Spleen (tissue), 11 donors: ENCODE data around the gene CHRNA4. TPM values are rescaled to one million over a fixed set of nuclear protein-coding genes. Genes with fewer than 3 reads are reported as not detected.

Experiments used
- DNase-seq: peaks from one replicate; pipeline ENCODE4 v3.0.0-alpha.2; 2020
- H3K27ac ChIP-seq, 8 donors: fragments of 200-600 bp; sonication (generic) in 7 of 8; 1 replicate in 4 of 8; 2 replicates in 4 of 8; pipeline versions ENCODE4 v1.5.0 to v1.8.0; 2016 to 2021; ENCODE audit warnings: inconsistent platforms in 4 of 8, mild to moderate bottlenecking in 4 of 8, moderate library complexity in 1 of 8
- H3K27me3 ChIP-seq, 7 donors: fragments of 200-600 bp; sonication (generic) in 6 of 7; replicated peaks in 1 of 7; 1 replicate in 4 of 7; 2 replicates in 3 of 7; pipeline versions ENCODE4 v1.5.0 to v1.8.0; 2016 to 2021; ENCODE audit warnings: inconsistent platforms in 3 of 7, mild to moderate bottlenecking in 1 of 7
- H3K36me3 ChIP-seq, 6 donors: fragments of 200-600 bp; sonication (generic) in 5 of 6; 1 replicate in 4 of 6; 2 replicates in 2 of 6; pipeline versions ENCODE4 v1.5.0 to v1.8.0; 2016 to 2021; ENCODE audit warnings: inconsistent platforms in 2 of 6
- H3K4me1 ChIP-seq, 6 donors: fragments of 200-600 bp; sonication (generic) in 5 of 6; 1 replicate in 3 of 6; 2 replicates in 3 of 6; pipeline versions ENCODE4 v1.5.0 to v1.8.0; 2016 to 2021; ENCODE audit warnings: inconsistent platforms in 3 of 6
- H3K4me3 ChIP-seq, 8 donors: fragments of 200-600 bp; sonication (generic) in 7 of 8; 1 replicate in 4 of 8; 2 replicates in 4 of 8; pipeline versions ENCODE4 v1.5.0 to v1.8.0; 2016 to 2021; ENCODE audit warnings: inconsistent platforms in 4 of 8, mild to moderate bottlenecking in 4 of 8, moderate library complexity in 2 of 8
- H3K9me3 ChIP-seq, 8 donors: fragments of 200-600 bp; sonication (generic) in 7 of 8; 1 replicate in 4 of 8; 2 replicates in 4 of 8; pipeline versions ENCODE4 v1.5.0 to v1.8.0; 2016 to 2021; ENCODE audit warnings: inconsistent platforms in 4 of 8
- POLR2A ChIP-seq, 3 donors: fragments of 450-650 bp; IDR thresholded peaks; one replicate each; pipeline ENCODE4 v1.5.1; 2017; ENCODE audit warnings: antibody characterized with exemption in 3 of 3, mild to moderate bottlenecking in 1 of 3
- POLR2AphosphoS5 ChIP-seq, 3 donors: sonication (generic); formaldehyde crosslinking; IDR thresholded peaks; one replicate each; pipeline ENCODE4 v1.5.1; 2017; ENCODE audit warnings: antibody characterized with exemption in 3 of 3
- WGBS, 5 donors: extraction: QIAGEN DNeasy Blood & Tissue Kit in 3 of 5; methylation state at CpG; one replicate each; pipeline versions ENCODE4 v1.1.5 to v1.1.7; 2013 to 2018; 5-methylcytosine and 5-hydroxymethylcytosine counted together
- intact Hi-C: fragments of 100-400 bp; cut with DNase I; formaldehyde crosslinking; loops from one replicate; pipeline ENCODE4 v1.15.0; 2023; ENCODE audit warnings: low total_unique reads
- polyA plus RNA-seq, 3 donors: library from polyadenylated mRNA; stranded (reverse); fragments of 200-250 nt; gene quantifications; one replicate each; pipeline ENCODE4 v1.2.1, GENCODE V29; 2013
- total RNA-seq, 7 donors: library from RNA; depleted of rRNA in 3 of 7; stranded (reverse); fragments of >200 nt in 3 of 7; fragmentation: NEBNext Ultra II Directional in 4 of 7; extraction: Animal tissue kit (Norgen Biotek cat#: 25700) in 4 of 7; gene quantifications; one replicate each; pipeline versions ENCODE4 v1.1.0 to v1.2.1, GENCODE V29; 2016 to 2021
- TF ChIP-seq, protein P1 (sequence below), 11 experiments: fragments of 200-600 bp in 7 of 11; fragments of 450-650 bp in 4 of 11; sonication (generic) in 4 of 11; IDR thresholded peaks in 8 of 11; conservative IDR thresholded peaks in 3 of 11; 1 replicate in 7 of 11; 2 replicates in 4 of 11; pipeline versions ENCODE4 v1.4.0 to v1.8.0; 2016 to 2021; ENCODE audit warnings: antibody characterized with exemption in 11 of 11, inconsistent platforms in 4 of 11, mild to moderate bottlenecking in 1 of 11
- donor health status: healthy with polysubstance abuse.
- donor health status: DM: no; HTN: no; CAD: no; lungs with moderate emphysema.
- donor health status: DM: no; HTN: no; CAD: no.
- donor health status: Bipolar disorder and iron deficiency.
- donor health status: healthy.
- donor health status: DM: no; HTN: no; CAD: no.
- donor health status: DM: yes; HTN: yes; CAD: no.

CHRNA4 gene
- total and polyA plus RNA-seq, 10 donors: 0.15 to 13.8 (median 1.3) TPM; not detected in 1

DNA sequence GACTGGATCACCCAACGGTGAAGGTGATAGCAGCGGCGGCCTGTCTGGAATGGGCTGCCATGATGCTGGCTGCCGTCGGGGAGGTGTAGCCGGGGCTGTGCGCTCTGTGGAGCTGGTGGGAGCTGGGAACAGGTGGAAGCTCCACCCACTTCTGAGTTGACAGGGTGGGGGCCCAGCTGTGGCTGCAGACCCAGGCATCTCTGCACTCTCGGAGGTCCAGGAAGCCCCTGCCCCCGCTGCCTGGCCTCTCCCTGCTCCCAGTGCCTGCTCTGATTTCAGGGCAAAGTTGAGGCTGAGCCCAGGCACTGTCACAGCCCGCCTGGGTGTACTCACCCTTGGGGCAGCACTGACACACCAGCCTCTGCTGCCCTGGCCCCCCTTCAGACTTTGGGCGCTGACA lies 18.1 kb upstream of the CHRNA4 start:
- Histone ChIP-seq H3K4me1 (peaks cover 0 to 13% (median 0%) of the 10 kb centered on the region in 6 donors), H3K9me3 (peaks cover 0 to 1% (median 0%) of the 10 kb centered on the region in 8 donors), H3K36me3 (no peaks in the 10 kb centered on the region), H3K4me3 (no peak overlapping the region), H3K27me3 (peaks cover 0 to 98% (median 26%) of the 10 kb centered on the region in 7 donors), H3K27ac (no peak overlapping the region)
- intact Hi-C loops: no loop called here
- DNase-seq: no peak
- 77 to 88% (median 84%) methylated on average over 8 to 11 of the region's 11 CpGs for WGBS, 5 donors
- TF ChIP-seq, protein P1, sequence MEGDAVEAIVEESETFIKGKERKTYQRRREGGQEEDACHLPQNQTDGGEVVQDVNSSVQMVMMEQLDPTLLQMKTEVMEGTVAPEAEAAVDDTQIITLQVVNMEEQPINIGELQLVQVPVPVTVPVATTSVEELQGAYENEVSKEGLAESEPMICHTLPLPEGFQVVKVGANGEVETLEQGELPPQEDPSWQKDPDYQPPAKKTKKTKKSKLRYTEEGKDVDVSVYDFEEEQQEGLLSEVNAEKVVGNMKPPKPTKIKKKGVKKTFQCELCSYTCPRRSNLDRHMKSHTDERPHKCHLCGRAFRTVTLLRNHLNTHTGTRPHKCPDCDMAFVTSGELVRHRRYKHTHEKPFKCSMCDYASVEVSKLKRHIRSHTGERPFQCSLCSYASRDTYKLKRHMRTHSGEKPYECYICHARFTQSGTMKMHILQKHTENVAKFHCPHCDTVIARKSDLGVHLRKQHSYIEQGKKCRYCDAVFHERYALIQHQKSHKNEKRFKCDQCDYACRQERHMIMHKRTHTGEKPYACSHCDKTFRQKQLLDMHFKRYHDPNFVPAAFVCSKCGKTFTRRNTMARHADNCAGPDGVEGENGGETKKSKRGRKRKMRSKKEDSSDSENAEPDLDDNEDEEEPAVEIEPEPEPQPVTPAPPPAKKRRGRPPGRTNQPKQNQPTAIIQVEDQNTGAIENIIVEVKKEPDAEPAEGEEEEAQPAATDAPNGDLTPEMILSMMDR (IDR thresholded peaks at IDR 0.05 in 8 of 11, conservative IDR thresholded peaks at IDR 0.05 in 3 of 11): no peak
- no peak for TF ChIP-seq POLR2A (IDR thresholded peaks at IDR 0.05)
- TF ChIP-seq POLR2AphosphoS5 (IDR thresholded peaks at IDR 0.05): no peak

DNA sequence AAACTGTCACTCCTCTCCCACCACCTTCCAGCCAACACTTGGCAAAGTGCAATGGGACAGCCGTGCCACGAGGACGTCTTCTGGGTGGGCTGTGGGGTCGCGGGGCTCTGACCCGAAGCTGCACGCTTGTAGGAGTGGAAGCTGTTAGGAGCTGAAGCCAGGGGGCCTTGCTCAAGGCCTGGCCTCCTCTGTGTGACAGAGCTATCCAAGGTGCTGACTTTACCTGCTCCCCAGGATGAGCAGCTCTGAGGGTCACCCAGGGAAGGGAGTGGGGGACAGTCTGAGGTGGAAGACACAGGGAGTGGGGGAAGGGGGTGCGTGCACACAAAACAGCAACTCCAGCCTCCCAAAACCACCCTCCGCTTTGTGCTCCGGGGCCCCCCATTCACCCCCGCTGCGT lies 17.5 kb upstream of the CHRNA4 start:
- Histone ChIP-seq H3K27me3 (peaks cover 0 to 99% (median 29%) of the 10 kb centered on the region in 7 donors), H3K36me3 (no peaks in the 10 kb centered on the region), H3K27ac (no peak overlapping the region), H3K4me1 (peaks cover 0 to 13% (median 0%) of the 10 kb centered on the region in 6 donors), H3K9me3 (no peaks in the 10 kb centered on the region), H3K4me3 (no peak overlapping the region)
- DNase-seq: no peak
- TF ChIP-seq, protein P1 (IDR thresholded peaks at IDR 0.05 in 8 of 11, conservative IDR thresholded peaks at IDR 0.05 in 3 of 11): no peak
- TF ChIP-seq POLR2A (IDR thresholded peaks at IDR 0.05): no peak
- intact Hi-C loops: no loop called here
- 60 to 72% (median 67%) methylated on average over 12 of the region's 12 CpGs for WGBS, 5 donors

DNA sequence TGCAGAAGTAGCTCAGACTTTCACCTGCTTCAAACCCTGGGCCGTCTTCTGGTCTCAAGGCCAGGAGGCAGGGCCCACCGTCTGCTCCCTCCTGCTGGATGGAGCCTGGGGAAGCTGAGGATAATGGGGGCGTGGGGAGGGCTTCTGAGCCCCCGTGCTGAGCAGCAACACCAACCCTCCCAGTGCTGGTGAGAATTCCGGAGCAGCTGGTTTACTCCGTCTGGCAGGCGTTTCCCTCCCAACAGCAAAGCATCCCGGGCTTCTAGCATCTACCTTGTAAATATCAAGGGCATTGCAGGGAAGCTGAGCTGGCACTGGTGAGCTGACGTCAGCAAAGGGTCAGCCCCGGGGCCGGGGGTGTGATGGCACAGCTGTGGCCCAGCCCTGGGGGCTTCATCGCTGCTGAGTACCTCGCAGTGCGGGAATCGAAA lies 16.8 kb upstream of the CHRNA4 start:
- Histone ChIP-seq H3K27ac (no peak overlapping the region), H3K27me3 (peaks cover 0 to 99% (median 26%) of the 10 kb centered on the region in 7 donors), H3K4me3 (no peak overlapping the region), H3K4me1 (peaks cover 0 to 13% (median 0%) of the 10 kb centered on the region in 6 donors), H3K36me3 (no peaks in the 10 kb centered on the region), H3K9me3 (no peaks in the 10 kb centered on the region)
- TF ChIP-seq POLR2A (IDR thresholded peaks at IDR 0.05) (no peak), POLR2AphosphoS5 (IDR thresholded peaks at IDR 0.05) (no peak)
- TF ChIP-seq, protein P1 (IDR thresholded peaks at IDR 0.05 in 8 of 11, conservative IDR thresholded peaks at IDR 0.05 in 3 of 11): no peak
- intact Hi-C loops: no loop called here
- no peak for DNase-seq
- 44 to 49% (median 44%) methylated on average over 12 to 15 of the region's 15 CpGs for WGBS, 5 donors

DNA sequence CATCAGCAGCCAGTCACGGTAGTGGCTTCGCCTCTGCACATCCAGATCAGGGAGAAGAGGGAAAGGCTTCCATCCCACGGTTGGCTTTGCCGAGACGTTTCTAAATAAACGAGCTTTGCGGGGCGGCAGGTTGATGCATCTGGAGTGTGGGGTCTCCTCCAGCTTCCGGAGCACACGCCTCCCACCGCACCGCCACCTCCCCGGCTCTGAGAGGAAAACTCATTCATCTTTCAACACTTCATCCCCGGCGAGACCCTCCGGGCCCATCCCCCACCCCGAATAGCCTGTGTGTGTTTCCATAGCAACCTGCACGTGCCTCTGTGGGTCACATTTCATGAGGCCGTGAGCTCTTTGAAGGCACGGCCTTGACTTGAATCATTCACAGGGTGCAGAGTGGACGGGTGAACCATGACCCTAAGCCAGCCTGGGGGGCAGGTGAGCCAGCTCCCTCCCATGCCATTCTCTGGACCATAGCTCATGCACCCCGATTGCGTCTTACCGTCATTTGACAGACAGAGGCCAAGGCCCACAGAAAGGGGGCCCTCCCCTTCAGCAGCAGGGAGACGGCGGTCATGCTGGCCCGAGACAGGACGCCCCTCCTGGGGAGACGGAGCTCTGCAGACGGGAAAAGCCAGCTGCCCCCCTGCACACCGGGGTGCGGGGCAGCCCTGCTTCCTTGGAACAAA lies 16.2 kb upstream of the CHRNA4 start:
- Histone ChIP-seq H3K27me3 (peaks cover 0 to 99% (median 22%) of the 10 kb centered on the region in 7 donors), H3K36me3 (no peaks in the 10 kb centered on the region), H3K4me3 (no peak overlapping the region), H3K9me3 (no peaks in the 10 kb centered on the region), H3K4me1 (peaks cover 0 to 13% (median 0%) of the 10 kb centered on the region in 6 donors), H3K27ac (no peak overlapping the region)
- 8 to 24% (median 12%) methylated on average over 14 to 32 of the region's 32 CpGs for WGBS, 5 donors
- intact Hi-C loops: no loop called here
- no peak for DNase-seq
- TF ChIP-seq POLR2AphosphoS5 (IDR thresholded peaks at IDR 0.05): no peak
- TF ChIP-seq POLR2A (IDR thresholded peaks at IDR 0.05): no peak
- TF ChIP-seq, protein P1 (IDR thresholded peaks at IDR 0.05 in 8 of 11, conservative IDR thresholded peaks at IDR 0.05 in 3 of 11): no peak
